GM12892 (cell line): ENCODE results near the gene HES2.

Experiments used
- POLR2A ChIP-seq: IDR thresholded peaks from 2 replicates; pipeline ENCODE4 v1.6.1; 2011; ENCODE audit warnings: low read depth, low read length, control low read depth
- POLR2AphosphoS5 ChIP-seq: IDR thresholded peaks from 2 replicates; pipeline ENCODE4 v1.6.1; 2011; ENCODE audit warnings: low read depth, low read length, control low read depth
- TAF1 ChIP-seq: IDR thresholded peaks from 2 replicates; pipeline ENCODE4 v1.6.1; 2011; ENCODE audit warnings: low read depth, mild to moderate bottlenecking, control low read depth, low read length, borderline replicate concordance

DNA sequence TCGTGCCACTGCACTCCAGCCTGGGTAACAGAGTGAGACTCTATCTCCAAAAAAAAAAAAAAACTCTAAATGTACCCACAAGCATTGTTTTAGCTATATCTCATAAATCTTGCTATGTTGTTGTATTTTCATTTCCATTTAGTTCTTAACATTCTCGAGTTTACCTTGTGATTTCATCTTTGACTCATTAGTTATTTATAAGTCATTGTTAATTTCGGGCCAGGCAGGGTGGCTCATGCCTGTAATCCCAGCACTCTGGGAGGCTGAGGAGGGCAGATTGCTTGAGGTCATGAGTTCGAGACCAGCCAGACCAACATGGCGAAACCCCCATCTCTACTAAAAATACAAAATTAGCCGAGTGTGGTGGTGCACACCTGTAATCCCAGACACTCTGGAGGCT is 11.7 kb downstream of the HES2 start:
- TF ChIP-seq POLR2A (no peak), POLR2AphosphoS5 (no peak), TAF1 (no peak)
